SK-N-SH (cell line): ENCODE results near the gene ESF1. TPM values are rescaled to one million over a fixed set of nuclear protein-coding genes. Genes with fewer than 3 reads are reported as not detected.

Experiments
- CTCF ChIA-PET: fragments of 300-600, 350-600 bp; formaldehyde crosslinking; extraction: SDS; loops from one replicate; lab custom pipeline; 2021; lab: Yijun Ruan, JAX
- POLR2A ChIA-PET: fragments of 350-600 bp; sonication (Branson Sonifier 250); formaldehyde crosslinking; extraction: SDS; loops from one replicate; lab custom pipeline; 2020; ENCODE audit warnings: antibody characterized with exemption, inconsistent platforms; lab: Yijun Ruan, JAX
- DNase-seq: peaks from one replicate; pipeline ENCODE4 v3.0.0; 2012
- H2AFZ ChIP-seq: fragments of 200-600 bp; sonication (generic); 2 replicates; pipeline ENCODE4 v1.8.1; 2016; ENCODE audit warnings: antibody characterized with exemption, mild to moderate bottlenecking, low read depth
- H3F3A ChIP-seq: fragments of 200-600 bp; sonication (generic); replicated peaks from 2 replicates; pipeline ENCODE3; 2016; ENCODE audit warnings: antibody characterized with exemption, mild to moderate bottlenecking; ENCODE audit not compliant: insufficient read depth
- H3K27ac ChIP-seq, 2 experiments: fragments of 200-500 bp in 1 of 2; fragments of 200-600 bp in 1 of 2; sonication (Bioruptor generic) in 1 of 2; sonication (generic), shearing (Covaris generic) in 1 of 2; 2 replicates each; pipeline versions ENCODE4 v1.5.1 to v1.6.1; 2014 to 2016; ENCODE audit warnings: low read depth in 2 of 2, inconsistent platforms in 1 of 2, low read length in 1 of 2, mild to moderate bottlenecking in 1 of 2, mixed read lengths in 1 of 2
- H3K27me3 ChIP-seq: fragments of 200-600 bp; sonication (generic), shearing (Covaris generic); 2 replicates; pipeline ENCODE4 v1.6.1; 2016; ENCODE audit warnings: mixed run types; ENCODE audit not compliant: insufficient read depth
- H3K36me3 ChIP-seq, 2 experiments: fragments of 200-500 bp in 1 of 2; fragments of 200-600 bp in 1 of 2; sonication (Bioruptor generic) in 1 of 2; sonication (generic) in 1 of 2; replicated peaks in 1 of 2; 2 replicates each; pipeline versions ENCODE3 to v1.5.1; 2014 to 2016; ENCODE audit warnings: low read length in 1 of 2, mild to moderate bottlenecking in 1 of 2; ENCODE audit not compliant: insufficient read depth in 2 of 2, control insufficient read depth in 1 of 2
- H3K4me1 ChIP-seq, 2 experiments: fragments of 200-500 bp in 1 of 2; fragments of 200-600 bp in 1 of 2; sonication (Bioruptor generic) in 1 of 2; sonication (generic), shearing (Covaris generic) in 1 of 2; 2 replicates each; pipeline versions ENCODE4 v1.5.1 to v1.6.1; 2014 to 2016; ENCODE audit warnings: low read depth in 1 of 2, low read length in 1 of 2, mixed run types in 1 of 2; ENCODE audit not compliant: insufficient read depth in 2 of 2, control insufficient read depth in 1 of 2
- H3K4me2 ChIP-seq: fragments of 200-600 bp; sonication (generic), shearing (Covaris generic); 2 replicates; pipeline ENCODE4 v1.6.1; 2017; ENCODE audit warnings: mixed run types
- H3K4me3 ChIP-seq, 2 experiments: fragments of 200-500 bp in 1 of 2; fragments of 200-600 bp in 1 of 2; sonication (Bioruptor generic) in 1 of 2; sonication (generic), shearing (Covaris generic) in 1 of 2; 2 replicates each; pipeline versions ENCODE4 v1.5.1 to v1.8.1; 2014 to 2016; ENCODE audit warnings: low read depth in 2 of 2, inconsistent platforms in 1 of 2, low read length in 1 of 2, mild to moderate bottlenecking in 1 of 2, mixed read lengths in 1 of 2, moderate library complexity in 1 of 2
- H3K79me2 ChIP-seq: fragments of 200-600 bp; sonication (generic); 2 replicates; pipeline ENCODE4 v1.8.1; 2017; ENCODE audit warnings: mild to moderate bottlenecking; ENCODE audit not compliant: insufficient read depth
- H3K9ac ChIP-seq: fragments of 200-600 bp; sonication (generic); 2 replicates; pipeline ENCODE4 v1.6.1; 2017; ENCODE audit warnings: mixed run types
- H3K9me2 ChIP-seq: fragments of 200-600 bp; sonication (generic); 2 replicates; pipeline ENCODE4 v1.6.1; 2017; ENCODE audit warnings: mixed run types
- H3K9me3 ChIP-seq: fragments of 200-600 bp; sonication (generic); 2 replicates; pipeline ENCODE4 v1.6.1; 2017; ENCODE audit warnings: mixed run types, mild to moderate bottlenecking, moderate library complexity
- H4K20me1 ChIP-seq: fragments of 200-600 bp; sonication (generic); 2 replicates; pipeline ENCODE4 v1.6.1; 2017; ENCODE audit warnings: mild to moderate bottlenecking, mixed run types; ENCODE audit not compliant: insufficient read depth
- FOSL2 ChIP-seq: IDR thresholded peaks from 2 replicates; pipeline ENCODE4 v1.4.0; 2012; ENCODE audit warnings: low read depth, mild to moderate bottlenecking, moderate library complexity, borderline replicate concordance
- FOXJ3 ChIP-seq: sonication (generic); formaldehyde crosslinking; IDR thresholded peaks from 2 replicates; pipeline ENCODE4 v1.5.1; 2020; ENCODE audit warnings: mild to moderate bottlenecking, missing genetic modification reagents
- JUND ChIP-seq: IDR thresholded peaks from 2 replicates; pipeline ENCODE4 v1.4.0; 2012
- MXI1 ChIP-seq: IDR thresholded peaks from 2 replicates; pipeline ENCODE4 v1.6.1; 2012; ENCODE audit warnings: mild to moderate bottlenecking, low read depth, low read length, improper control_type of control experiment
- POLR2AphosphoS5 ChIP-seq: IDR thresholded peaks from 2 replicates; pipeline ENCODE4 v1.6.1; 2012; ENCODE audit warnings: low read depth, low read length
- RXRA ChIP-seq: IDR thresholded peaks from 2 replicates; pipeline ENCODE4 v1.4.0; 2012; ENCODE audit warnings: low read depth, mild to moderate bottlenecking, borderline replicate concordance
- SIN3A ChIP-seq: IDR thresholded peaks from 2 replicates; pipeline ENCODE4 v1.6.1; 2012; ENCODE audit warnings: low read depth, mild to moderate bottlenecking, low read length, moderate library complexity, borderline replicate concordance
- TAF1 ChIP-seq: IDR thresholded peaks from 2 replicates; pipeline ENCODE4 v1.6.1; 2012; ENCODE audit warnings: low read depth, mild to moderate bottlenecking, low read length, moderate library complexity, borderline replicate concordance
- WGBS: methylation state at CpG from one replicate; pipeline ENCODE4 v1.1.6; 2017; ENCODE audit warnings: low lambda C conversion rate; 5-methylcytosine and 5-hydroxymethylcytosine counted together
- polyA plus RNA-seq, 3 experiments: library from polyadenylated mRNA; depleted of rRNA; stranded (reverse); fragments of >200 nt; gene quantifications; 2 replicates each; pipeline ENCODE4 v1.2.3, GENCODE V29; 2012
- TF ChIP-seq, protein P1 (sequence below): IDR thresholded peaks from 2 replicates; pipeline ENCODE4 v1.6.1; 2012; ENCODE audit warnings: mild to moderate bottlenecking, low read depth, low read length, moderate library complexity
- TF ChIP-seq, protein P2 (sequence below): IDR thresholded peaks from 2 replicates; pipeline ENCODE4 v1.4.0; 2012; ENCODE audit warnings: low read depth
- TF ChIP-seq, protein P3 (sequence below): fragments of 150-350 bp; IDR thresholded peaks from 2 replicates; pipeline ENCODE4 v1.6.1; 2017; ENCODE audit warnings: antibody characterized with exemption, low read length, low read depth, borderline replicate concordance

The ESF1 gene
- polyA plus RNA-seq, 1 of the 3 experiments (the other 2 are of a cell fraction), result 1.4 TPM

DNA sequence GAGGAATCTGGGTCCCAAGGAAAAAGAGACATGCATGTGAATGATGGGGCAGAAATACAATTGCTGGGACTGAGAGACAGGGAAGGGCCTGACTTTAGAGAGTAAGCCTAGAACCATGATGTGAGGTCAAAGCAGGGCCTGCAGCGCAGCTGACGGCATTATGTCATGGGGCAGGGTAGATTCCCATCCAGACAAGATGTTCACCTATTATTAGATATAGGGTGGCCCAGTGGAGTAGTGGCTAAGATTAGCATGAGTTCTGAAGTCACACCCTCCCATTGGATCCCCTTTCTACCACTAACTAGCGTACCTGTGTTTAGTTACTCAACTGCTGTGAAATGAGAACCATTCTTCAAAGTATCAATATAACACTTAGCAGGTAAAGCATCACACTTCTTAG lies 39.7 kb upstream of the ESF1 start:
- no peaks in the 10 kb centered on the region for H3K9me3 ChIP-seq
- H3K9me2 ChIP-seq, result no peaks in the 10 kb centered on the region
- no peaks in the 10 kb centered on the region for H3F3A ChIP-seq
- H3K9ac ChIP-seq, result no peak overlapping the region
- ChIA-PET CTCF (interaction anchor here (2.1 kb wide), 1 partner anchor 230 kb away, joined by 11 read pairs; no protein-coding TSS in a partner anchor), POLR2A (interaction anchor here (0.5 kb wide), 1 partner anchor 373 kb away, joined by 3 read pairs; no protein-coding TSS in a partner anchor)
- no peak for DNase-seq
- no peak overlapping the region for H3K4me2 ChIP-seq
- H3K4me3 ChIP-seq, result no peak overlapping the region
- H3K27ac ChIP-seq, result no peak overlapping the region
- WGBS, result 87% methylated on average over 3 of the region's 3 CpGs
- H3K36me3 ChIP-seq, result no peaks in the 10 kb centered on the region
- no peaks in the 10 kb centered on the region for H3K4me1 ChIP-seq
- no peak for TF ChIP-seq SIN3A
- TF ChIP-seq, protein P1, sequence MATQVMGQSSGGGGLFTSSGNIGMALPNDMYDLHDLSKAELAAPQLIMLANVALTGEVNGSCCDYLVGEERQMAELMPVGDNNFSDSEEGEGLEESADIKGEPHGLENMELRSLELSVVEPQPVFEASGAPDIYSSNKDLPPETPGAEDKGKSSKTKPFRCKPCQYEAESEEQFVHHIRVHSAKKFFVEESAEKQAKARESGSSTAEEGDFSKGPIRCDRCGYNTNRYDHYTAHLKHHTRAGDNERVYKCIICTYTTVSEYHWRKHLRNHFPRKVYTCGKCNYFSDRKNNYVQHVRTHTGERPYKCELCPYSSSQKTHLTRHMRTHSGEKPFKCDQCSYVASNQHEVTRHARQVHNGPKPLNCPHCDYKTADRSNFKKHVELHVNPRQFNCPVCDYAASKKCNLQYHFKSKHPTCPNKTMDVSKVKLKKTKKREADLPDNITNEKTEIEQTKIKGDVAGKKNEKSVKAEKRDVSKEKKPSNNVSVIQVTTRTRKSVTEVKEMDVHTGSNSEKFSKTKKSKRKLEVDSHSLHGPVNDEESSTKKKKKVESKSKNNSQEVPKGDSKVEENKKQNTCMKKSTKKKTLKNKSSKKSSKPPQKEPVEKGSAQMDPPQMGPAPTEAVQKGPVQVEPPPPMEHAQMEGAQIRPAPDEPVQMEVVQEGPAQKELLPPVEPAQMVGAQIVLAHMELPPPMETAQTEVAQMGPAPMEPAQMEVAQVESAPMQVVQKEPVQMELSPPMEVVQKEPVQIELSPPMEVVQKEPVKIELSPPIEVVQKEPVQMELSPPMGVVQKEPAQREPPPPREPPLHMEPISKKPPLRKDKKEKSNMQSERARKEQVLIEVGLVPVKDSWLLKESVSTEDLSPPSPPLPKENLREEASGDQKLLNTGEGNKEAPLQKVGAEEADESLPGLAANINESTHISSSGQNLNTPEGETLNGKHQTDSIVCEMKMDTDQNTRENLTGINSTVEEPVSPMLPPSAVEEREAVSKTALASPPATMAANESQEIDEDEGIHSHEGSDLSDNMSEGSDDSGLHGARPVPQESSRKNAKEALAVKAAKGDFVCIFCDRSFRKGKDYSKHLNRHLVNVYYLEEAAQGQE, result no peak
- TF ChIP-seq JUND, result no peak
- no peak for TF ChIP-seq MXI1
- no peaks in the 10 kb centered on the region for H3K79me2 ChIP-seq
- no peak overlapping the region for H2AFZ ChIP-seq
- H3K27me3 ChIP-seq, result no peaks in the 10 kb centered on the region
- no peaks in the 10 kb centered on the region for H4K20me1 ChIP-seq

DNA sequence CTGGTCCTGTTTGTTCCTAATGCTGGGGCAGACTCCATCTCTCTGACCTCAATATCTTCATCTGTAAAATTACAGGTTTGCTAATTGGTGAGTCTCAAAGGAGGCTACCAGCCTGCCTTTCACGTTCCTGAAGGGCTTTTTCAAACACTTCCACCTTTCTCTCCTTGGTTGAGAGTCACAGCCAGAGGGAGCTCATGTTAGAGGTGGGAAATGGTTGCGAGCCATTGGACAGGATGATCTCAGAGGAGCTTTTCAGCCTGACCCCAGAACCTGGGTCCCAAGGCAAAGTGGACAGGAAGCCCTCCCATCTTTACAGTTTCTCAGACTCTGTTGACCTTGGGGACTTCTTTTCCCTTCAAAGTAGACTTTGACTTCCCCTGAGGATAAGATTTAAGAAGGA lies 37.7 kb upstream of the ESF1 start:
- Histone ChIP-seq H3K4me3 (no peak overlapping the region), H3K79me2 (no peaks in the 10 kb centered on the region), H2AFZ (no peak overlapping the region), H3K4me2 (no peak overlapping the region), H3K9me3 (no peaks in the 10 kb centered on the region), H3K4me1 (0 out of 4 replicates have a peak, but pooled peaks cover 0 to under 1% of the 10 kb centered on the region in 2 experiments), H3K9me2 (no peaks in the 10 kb centered on the region), H3K36me3 (peaks cover 14 to 15% of the 10 kb centered on the region in 2 experiments), H3K27ac (no peak overlapping the region), H4K20me1 (no peaks in the 10 kb centered on the region), H3K9ac (no peak overlapping the region), H3K27me3 (no peaks in the 10 kb centered on the region), H3F3A (peaks cover 4% of the 10 kb centered on the region)
- TF ChIP-seq TAF1 (no peak), FOXJ3 (CRISPR knock-in tag) (no peak), RXRA (no peak), FOSL2 (no peak), POLR2AphosphoS5 (no peak)
- TF ChIP-seq, protein P2, sequence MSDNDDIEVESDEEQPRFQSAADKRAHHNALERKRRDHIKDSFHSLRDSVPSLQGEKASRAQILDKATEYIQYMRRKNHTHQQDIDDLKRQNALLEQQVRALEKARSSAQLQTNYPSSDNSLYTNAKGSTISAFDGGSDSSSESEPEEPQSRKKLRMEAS, result no peak
- TF ChIP-seq, protein P3, sequence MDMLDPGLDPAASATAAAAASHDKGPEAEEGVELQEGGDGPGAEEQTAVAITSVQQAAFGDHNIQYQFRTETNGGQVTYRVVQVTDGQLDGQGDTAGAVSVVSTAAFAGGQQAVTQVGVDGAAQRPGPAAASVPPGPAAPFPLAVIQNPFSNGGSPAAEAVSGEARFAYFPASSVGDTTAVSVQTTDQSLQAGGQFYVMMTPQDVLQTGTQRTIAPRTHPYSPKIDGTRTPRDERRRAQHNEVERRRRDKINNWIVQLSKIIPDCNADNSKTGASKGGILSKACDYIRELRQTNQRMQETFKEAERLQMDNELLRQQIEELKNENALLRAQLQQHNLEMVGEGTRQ, result no peak
- ChIA-PET POLR2A (no interaction called here), CTCF (interaction anchor here (1.2 to 1.7 kb wide), 2 partner anchors 231 to 232 kb away, joined by 3 to 4 read pairs; no protein-coding TSS in a partner anchor)
- no peak for DNase-seq
- WGBS, result 94% methylated on average over 2 of the region's 2 CpGs
